Measurements from ENCODE around the gene ZNF749.

GRCh38 chr19:57389194-57389729 is 45.9 kb upstream of the ZNF749 start:
- TF ChIP-seq CTCF (IDR thresholded peaks at IDR 0.05) (no peak), EZH2 (IDR thresholded peaks at IDR 0.05) (peak; percentile 29)

All from neural progenitor cell (in vitro differentiated cells).